Karpas-422 (cell line): ENCODE measurements around the gene TOP1. TPM values are rescaled to one million over a fixed set of nuclear protein-coding genes. Genes with fewer than 3 reads are reported as not detected.
"Not testable (repeated sequence)": the region's sequence is repeated elsewhere in the genome, so short reads cannot be mapped to it uniquely, and the experiment has no call there.

Source experiments
- DNase-seq: peaks from one replicate; pipeline ENCODE4 v3.0.0-alpha.2; 2015
- H2AFZ ChIP-seq: fragments of 200-600 bp; sonication (generic); 2 replicates; pipeline ENCODE4 v1.6.1; 2014; ENCODE audit warnings: antibody characterized with exemption, low read length, mixed read lengths
- H3K27ac ChIP-seq: fragments of 200-600 bp; sonication (generic); 2 replicates; pipeline ENCODE4 v1.5.1; 2014; ENCODE audit warnings: mild to moderate bottlenecking, low read length, moderate library complexity
- H3K27me3 ChIP-seq: fragments of 200-600 bp; sonication (generic); 2 replicates; pipeline ENCODE4 v1.6.1; 2014; ENCODE audit warnings: low read length, mixed read lengths
- H3K36me3 ChIP-seq: fragments of 200-600 bp; sonication (generic); 2 replicates; pipeline ENCODE4 v1.6.1; 2014; ENCODE audit warnings: low read length, mixed read lengths; ENCODE audit not compliant: insufficient read depth
- H3K4me1 ChIP-seq: fragments of 200-600 bp; sonication (generic); 2 replicates; pipeline ENCODE4 v1.6.1; 2014; ENCODE audit warnings: mild to moderate bottlenecking, low read length, mixed read lengths
- H3K4me2 ChIP-seq: fragments of 200-600 bp; sonication (generic); 2 replicates; pipeline ENCODE4 v1.6.1; 2014; ENCODE audit warnings: low read length, low read depth, mild to moderate bottlenecking; ENCODE audit not compliant: poor library complexity, severe bottlenecking
- H3K4me3 ChIP-seq: fragments of 200-600 bp; sonication (generic); 2 replicates; pipeline ENCODE4 v1.5.1; 2014; ENCODE audit warnings: mild to moderate bottlenecking, antibody characterized with exemption, low read length, mixed read lengths
- H3K79me2 ChIP-seq: fragments of 200-600 bp; sonication (generic); 2 replicates; pipeline ENCODE4 v1.6.1; 2014; ENCODE audit warnings: mild to moderate bottlenecking, low read length, mixed read lengths
- H3K9ac ChIP-seq: fragments of 200-600 bp; sonication (generic); 2 replicates; pipeline ENCODE4 v1.6.0; 2014; ENCODE audit warnings: low read length
- H3K9me2 ChIP-seq: fragments of 200-600 bp; sonication (generic), shearing (Covaris generic); replicated peaks from 2 replicates; pipeline ENCODE4 v1.6.0; 2014; ENCODE audit warnings: mild to moderate bottlenecking, low read length, moderate library complexity; ENCODE audit not compliant: insufficient read depth
- H3K9me3 ChIP-seq: fragments of 300-700, 200-600 bp; sonication (generic); 2 replicates; pipeline ENCODE4 v1.6.1; 2014; ENCODE audit warnings: low read length, mixed read lengths
- H4K20me1 ChIP-seq: fragments of 200-600 bp; sonication (generic); 2 replicates; pipeline ENCODE4 v1.6.1; 2014; ENCODE audit warnings: mild to moderate bottlenecking, antibody characterized with exemption, low read length, low read depth; ENCODE audit not compliant: insufficient read depth
- total RNA-seq: library from RNA; depleted of rRNA; stranded (reverse); fragments of >200 nt; shearing (Covaris generic); gene quantifications from 2 replicates; pipeline ENCODE4 v1.2.3, GENCODE V29; 2014; ENCODE audit warnings: low replicate concordance

The TOP1 gene
- total RNA-seq, 1 experiment from 2014 or later = 101 TPM

- Histone ChIP-seq H3K36me3 (peaks cover 88% of the 10 kb centered on the region), H3K4me2 (no peak overlapping the region), H2AFZ (no peak overlapping the region), H4K20me1 (0 out of 2 replicates have a peak, but pooled peaks cover 8% of the 10 kb centered on the region), H3K9me3 (no peaks in the 10 kb centered on the region), H3K9me2 (no peaks in the 10 kb centered on the region), H3K27me3 (no peaks in the 10 kb centered on the region), H3K79me2 (no peaks in the 10 kb centered on the region; the same call in 1 of the 2 replicates), H3K9ac (no peak overlapping the region), H3K27ac (no peak overlapping the region), H3K4me1 (peaks cover 34% of the 10 kb centered on the region), H3K4me3 (no peak overlapping the region)
- DNase-seq = no peak
Observed at GRCh38 chr20:41119614-41120561, 91.3 kb downstream of the TOP1 start.

GRCh38 chr20:41121399-41121798, 92.8 kb downstream of the TOP1 start:
- 0 out of 2 replicates have a peak, but pooled peaks cover 8% of the 10 kb centered on the region for H4K20me1 ChIP-seq
- peaks cover 85% of the 10 kb centered on the region for H3K36me3 ChIP-seq
- H3K9ac ChIP-seq = no peak overlapping the region
- DNase-seq = no peak
- H3K4me2 ChIP-seq = no peak overlapping the region
- H3K4me3 ChIP-seq = no peak overlapping the region
- no peaks in the 10 kb centered on the region for H3K27me3 ChIP-seq
- H3K79me2 ChIP-seq = no peaks in the 10 kb centered on the region; the same call in 1 of the 2 replicates
- H3K27ac ChIP-seq = peak overlapping the region; percentile 64
- H2AFZ ChIP-seq = no peak overlapping the region
- no peaks in the 10 kb centered on the region for H3K9me2 ChIP-seq
- H3K4me1 ChIP-seq = peaks cover 34% of the 10 kb centered on the region
- no peaks in the 10 kb centered on the region for H3K9me3 ChIP-seq

DNA sequence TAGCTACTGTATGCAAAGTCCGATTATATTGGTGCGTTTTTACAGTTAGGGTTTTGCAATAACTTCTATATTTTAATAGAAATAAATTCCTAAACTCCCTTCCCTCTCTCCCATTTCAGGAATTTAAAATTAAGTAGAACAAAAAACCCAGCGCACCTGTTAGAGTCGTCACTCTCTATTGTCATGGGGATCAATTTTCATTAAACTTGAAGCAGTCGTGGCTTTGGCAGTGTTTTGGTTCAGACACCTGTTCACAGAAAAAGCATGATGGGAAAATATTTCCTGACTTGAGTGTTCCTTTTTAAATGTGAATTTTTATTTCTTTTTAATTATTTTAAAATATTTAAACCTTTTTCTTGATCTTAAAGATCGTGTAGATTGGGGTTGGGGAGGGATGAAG, 95.0 kb downstream of the TOP1 start:
- no peak overlapping the region for H3K4me3 ChIP-seq
- H3K36me3 ChIP-seq = peaks cover 77% of the 10 kb centered on the region

DNA sequence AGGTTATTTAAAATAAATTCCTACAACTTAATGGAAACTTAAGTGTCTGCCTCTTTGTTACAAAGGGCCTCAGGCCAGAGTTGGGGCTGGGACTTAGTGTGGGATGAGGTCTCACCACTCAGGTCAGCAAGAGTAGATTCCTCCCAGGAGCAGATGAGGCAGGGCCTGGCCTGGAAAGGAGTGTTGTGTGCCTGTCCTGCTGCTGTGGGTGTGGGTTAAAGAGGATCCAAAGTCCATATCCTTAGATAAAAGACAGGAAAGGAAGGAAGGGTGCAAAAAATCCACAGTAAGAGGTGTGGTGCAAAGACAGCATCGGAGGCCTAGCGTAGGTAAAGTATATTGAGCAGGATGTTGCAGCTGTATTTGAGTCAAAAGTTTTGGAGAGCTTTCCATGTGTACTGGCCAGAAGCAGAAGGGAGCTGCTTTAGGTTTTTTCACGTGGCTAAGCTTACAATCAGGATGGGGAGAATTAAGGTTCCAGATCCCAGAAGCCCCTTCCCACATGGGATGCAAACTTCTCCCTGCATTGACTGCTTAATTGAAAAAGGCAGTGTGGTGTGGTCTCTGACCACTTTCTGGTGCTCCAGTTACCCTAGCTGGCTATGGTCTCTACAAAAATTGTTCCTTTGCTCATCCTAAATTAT, 96.0 kb downstream of the TOP1 start:
- no peak for DNase-seq
- H3K36me3 ChIP-seq = peaks cover 69% of the 10 kb centered on the region

More for the DNA sequence above, 95.0 kb downstream of the TOP1 start:
- Histone ChIP-seq H2AFZ (no peak overlapping the region), H3K27me3 (no peaks in the 10 kb centered on the region), H3K9me2 (no peaks in the 10 kb centered on the region), H3K9ac (no peak overlapping the region), H3K4me1 (peaks cover 34% of the 10 kb centered on the region), H3K79me2 (no peaks in the 10 kb centered on the region; the same call in 1 of the 2 replicates), H3K27ac (peak overlapping the region; percentile 64), H3K9me3 (no peaks in the 10 kb centered on the region), H4K20me1 (0 out of 2 replicates have a peak, but pooled peaks cover 8% of the 10 kb centered on the region), H3K4me2 (no peak overlapping the region)
- DNase-seq = no peak

DNA sequence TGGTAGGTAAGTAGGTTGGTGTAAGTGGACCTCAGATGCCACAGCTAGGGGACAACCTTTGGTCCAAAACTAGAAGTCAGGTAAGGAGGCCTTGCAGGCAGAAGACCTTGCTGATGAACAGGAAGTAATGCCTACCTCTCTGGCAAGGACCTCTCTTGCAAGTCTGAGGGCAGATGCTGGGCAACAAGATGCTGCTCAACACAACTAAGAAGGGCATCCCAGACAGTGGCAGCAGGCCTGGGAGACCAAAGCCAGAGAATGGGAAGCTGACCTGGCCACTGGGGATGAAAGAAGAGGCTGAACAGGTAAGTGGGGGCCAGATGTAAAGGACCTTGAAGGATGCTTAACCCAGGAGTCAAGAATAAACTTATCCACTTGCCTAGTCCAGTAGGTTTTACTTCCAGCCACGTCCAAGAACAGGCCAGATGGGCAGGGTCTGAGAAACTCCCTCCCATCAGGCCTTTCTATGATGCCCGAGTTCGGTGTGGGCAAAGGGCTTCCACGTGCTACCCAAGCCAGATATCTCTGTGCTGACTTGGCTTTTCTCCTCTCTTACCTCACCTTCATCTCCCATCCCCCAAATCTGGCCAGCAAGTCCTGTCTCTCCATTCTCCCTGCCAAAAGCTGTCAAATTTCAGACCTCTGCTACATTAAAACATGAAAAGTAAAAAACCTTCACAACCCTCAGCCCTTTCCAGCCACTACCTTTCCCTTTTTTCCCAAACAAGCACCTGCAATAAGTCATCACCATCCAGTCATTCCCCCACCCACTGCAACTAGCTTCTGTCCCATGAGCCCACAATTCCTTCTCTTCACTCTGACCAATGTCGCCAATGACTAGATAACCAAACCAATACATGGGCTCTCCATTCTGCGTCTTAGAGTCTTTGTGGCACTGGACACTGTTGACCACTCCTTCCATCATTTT, 97.2 kb downstream of the TOP1 start:
- Histone ChIP-seq H3K9me3 (no peaks in the 10 kb centered on the region), H3K79me2 (no peaks in the 10 kb centered on the region; the same call in 1 of the 2 replicates), H3K4me3 (no peak overlapping the region), H3K4me2 (no peak overlapping the region), H3K4me1 (peaks cover 26% of the 10 kb centered on the region), H3K27me3 (no peaks in the 10 kb centered on the region), H4K20me1 (no peaks in the 10 kb centered on the region), H3K9ac (no peak overlapping the region), H3K36me3 (peaks cover 65% of the 10 kb centered on the region), H2AFZ (no peak overlapping the region), H3K27ac (no peak overlapping the region), H3K9me2 (no peaks in the 10 kb centered on the region)
- DNase-seq = no peak

More for the DNA sequence above, 96.0 kb downstream of the TOP1 start:
- Histone ChIP-seq H4K20me1 (0 out of 2 replicates have a peak, but pooled peaks cover 6% of the 10 kb centered on the region), H3K27ac (peak overlapping the region; percentile 26; the same call in 1 of the 2 replicates), H2AFZ (no peak overlapping the region), H3K4me2 (no peak overlapping the region), H3K79me2 (no peaks in the 10 kb centered on the region; the same call in 1 of the 2 replicates), H3K9me3 (no peaks in the 10 kb centered on the region), H3K4me1 (peaks cover 29% of the 10 kb centered on the region), H3K4me3 (no peak overlapping the region), H3K9ac (no peak overlapping the region), H3K27me3 (no peaks in the 10 kb centered on the region), H3K9me2 (no peaks in the 10 kb centered on the region)

DNA sequence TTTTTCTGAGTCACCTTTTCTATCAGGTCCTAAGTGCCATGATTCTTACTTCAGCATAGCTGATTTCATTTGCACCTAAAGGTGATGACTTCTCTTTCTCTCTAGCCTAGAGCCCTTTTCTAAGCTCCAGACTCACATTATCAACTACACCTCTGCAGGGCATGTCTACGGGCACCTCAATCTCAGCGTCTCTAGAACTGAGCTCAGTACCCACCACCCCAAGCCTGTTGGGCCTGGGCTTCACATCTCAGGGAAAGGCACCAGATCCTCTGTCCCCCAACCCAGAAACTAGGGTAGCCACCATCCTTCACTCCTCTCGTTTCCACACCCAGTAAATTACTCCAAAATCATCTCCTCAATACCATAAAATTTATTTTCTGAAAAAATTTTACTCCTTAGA, 98.1 kb downstream of the TOP1 start:
- H3K27me3 ChIP-seq = no peaks in the 10 kb centered on the region
- H3K9ac ChIP-seq = no peak overlapping the region
- no peak overlapping the region for H2AFZ ChIP-seq
- H3K36me3 ChIP-seq = peaks cover 56% of the 10 kb centered on the region
- H3K9me2 ChIP-seq = no peaks in the 10 kb centered on the region
- no peaks in the 10 kb centered on the region for H3K79me2 ChIP-seq
- H3K4me2 ChIP-seq = no peak overlapping the region
- no peaks in the 10 kb centered on the region for H3K9me3 ChIP-seq
- H3K4me1 ChIP-seq = peaks cover 22% of the 10 kb centered on the region
- no peak overlapping the region for H3K4me3 ChIP-seq
- DNase-seq = no peak
- no peaks in the 10 kb centered on the region for H4K20me1 ChIP-seq
- no peak overlapping the region for H3K27ac ChIP-seq

GRCh38 chr20:41128317-41128716, 99.7 kb downstream of the TOP1 start:
- Histone ChIP-seq H3K36me3 (peaks cover 40% of the 10 kb centered on the region), H3K4me1 (peaks cover 16% of the 10 kb centered on the region)
- H3K9me3 ChIP-seq, H4K20me1 ChIP-seq, H3K4me3 ChIP-seq, H3K27ac ChIP-seq, DNase-seq, H3K27me3 ChIP-seq, H3K9ac ChIP-seq, H2AFZ ChIP-seq, H3K79me2 ChIP-seq, H3K9me2 ChIP-seq, H3K4me2 ChIP-seq: not testable (repeated sequence)
